AG09319 (cell line): ENCODE results near the gene TRIM15.
A peak's percentile ranks its signal among the peaks of the same experiment; 100 is the strongest.
"Not testable (repeated sequence)": the region's sequence is repeated elsewhere in the genome, so short reads cannot be mapped to it uniquely, and the experiment has no call there.

Experiments
- DNase-seq: peaks from one replicate; pipeline ENCODE4 v3.0.0-alpha.2; 2010; ENCODE audit warnings: low read depth; ENCODE audit errors: extremely low read depth
- TF ChIP-seq, protein P1 (sequence below): IDR thresholded peaks from 2 replicates; pipeline ENCODE4 v1.5.1; 2011; ENCODE audit warnings: low read depth, mild to moderate bottlenecking, inconsistent platforms, low read length, moderate library complexity

The TRIM15 gene

DNA sequence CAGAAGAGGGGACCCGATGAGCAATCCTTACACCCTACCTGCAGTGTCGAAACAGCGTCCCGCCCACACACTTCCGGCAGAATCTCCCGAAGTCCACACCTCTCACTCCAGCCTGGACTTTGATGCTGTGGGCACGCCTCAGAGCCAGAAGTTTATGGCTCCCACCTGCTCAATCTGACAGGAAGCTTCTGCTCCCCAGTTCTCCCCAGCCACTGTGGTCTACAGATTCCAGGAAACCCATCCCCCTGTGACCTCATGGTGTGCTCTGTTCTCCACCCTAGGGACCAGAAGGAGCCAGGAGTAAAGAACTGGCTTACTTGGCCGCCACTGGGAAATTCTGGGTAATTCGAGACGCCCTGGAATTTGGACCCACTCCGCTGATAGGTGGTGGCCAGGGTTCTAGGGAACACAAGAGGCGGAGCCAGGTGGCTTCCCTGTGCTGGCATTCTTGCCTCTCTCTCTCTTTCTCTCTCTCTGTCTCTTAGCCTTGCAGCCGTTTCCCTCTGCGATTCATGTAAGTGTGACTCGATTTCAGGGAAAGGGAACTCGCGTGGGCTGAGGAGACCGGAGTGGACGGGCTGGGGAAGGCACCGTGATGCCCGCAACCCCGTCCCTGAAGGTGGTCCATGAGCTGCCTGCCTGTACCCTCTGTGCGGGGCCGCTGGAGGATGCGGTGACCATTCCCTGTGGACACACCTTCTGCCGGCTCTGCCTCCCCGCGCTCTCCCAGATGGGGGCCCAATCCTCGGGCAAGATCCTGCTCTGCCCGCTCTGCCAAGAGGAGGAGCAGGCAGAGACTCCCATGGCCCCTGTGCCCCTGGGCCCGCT, at the start of gene TRIM15:
TSS of gene TRIM15 (plus strand) at position 457 of the 828 bp plus-strand sequence. CDS start at position 596, 139 bp downstream.
- DNase-seq = no peak
- TF ChIP-seq, protein P1, sequence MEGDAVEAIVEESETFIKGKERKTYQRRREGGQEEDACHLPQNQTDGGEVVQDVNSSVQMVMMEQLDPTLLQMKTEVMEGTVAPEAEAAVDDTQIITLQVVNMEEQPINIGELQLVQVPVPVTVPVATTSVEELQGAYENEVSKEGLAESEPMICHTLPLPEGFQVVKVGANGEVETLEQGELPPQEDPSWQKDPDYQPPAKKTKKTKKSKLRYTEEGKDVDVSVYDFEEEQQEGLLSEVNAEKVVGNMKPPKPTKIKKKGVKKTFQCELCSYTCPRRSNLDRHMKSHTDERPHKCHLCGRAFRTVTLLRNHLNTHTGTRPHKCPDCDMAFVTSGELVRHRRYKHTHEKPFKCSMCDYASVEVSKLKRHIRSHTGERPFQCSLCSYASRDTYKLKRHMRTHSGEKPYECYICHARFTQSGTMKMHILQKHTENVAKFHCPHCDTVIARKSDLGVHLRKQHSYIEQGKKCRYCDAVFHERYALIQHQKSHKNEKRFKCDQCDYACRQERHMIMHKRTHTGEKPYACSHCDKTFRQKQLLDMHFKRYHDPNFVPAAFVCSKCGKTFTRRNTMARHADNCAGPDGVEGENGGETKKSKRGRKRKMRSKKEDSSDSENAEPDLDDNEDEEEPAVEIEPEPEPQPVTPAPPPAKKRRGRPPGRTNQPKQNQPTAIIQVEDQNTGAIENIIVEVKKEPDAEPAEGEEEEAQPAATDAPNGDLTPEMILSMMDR = no peak

DNA sequence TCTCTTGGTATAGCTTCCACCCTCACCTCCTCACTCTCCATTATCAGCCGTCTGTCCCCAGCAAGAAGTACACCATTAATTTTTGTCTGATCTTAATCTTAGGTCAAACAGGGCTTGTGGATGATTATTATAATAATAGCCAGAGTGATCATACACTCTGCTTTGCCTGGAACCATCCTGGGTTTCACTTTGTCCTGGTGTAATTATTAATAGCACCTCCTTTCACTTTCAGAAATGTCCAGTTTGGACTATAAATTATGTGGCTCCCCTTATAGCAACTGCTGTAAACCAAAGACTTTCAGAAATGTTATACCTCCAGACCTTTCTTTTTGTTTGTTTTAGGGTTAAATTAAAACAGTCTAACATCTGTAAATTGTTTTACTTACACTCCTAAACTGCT, 49.5 kb upstream of the TRIM15 start:
- TF ChIP-seq, protein P1 = no peak
- no peak for DNase-seq

DNA sequence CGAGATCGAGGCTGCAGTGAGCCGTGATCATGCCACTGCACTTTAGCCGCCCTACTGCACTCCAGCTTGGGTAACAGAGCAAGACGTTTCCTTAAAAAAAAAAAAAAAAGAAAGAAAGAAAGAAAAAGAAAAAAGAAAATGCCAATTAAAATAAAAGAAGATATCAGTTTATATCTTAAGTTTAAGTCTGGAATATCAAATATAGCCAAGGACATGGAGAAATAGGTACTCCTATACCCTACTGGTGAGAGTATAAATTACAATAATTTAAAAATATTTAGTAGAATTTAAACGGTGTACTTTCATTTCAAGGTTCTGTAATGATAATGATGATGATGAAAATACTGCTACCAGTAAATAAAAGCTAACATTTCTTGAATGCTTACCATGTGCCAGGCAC, 46.6 kb upstream of the TRIM15 start:
- DNase-seq = no peak
- TF ChIP-seq, protein P1 = no peak

DNA sequence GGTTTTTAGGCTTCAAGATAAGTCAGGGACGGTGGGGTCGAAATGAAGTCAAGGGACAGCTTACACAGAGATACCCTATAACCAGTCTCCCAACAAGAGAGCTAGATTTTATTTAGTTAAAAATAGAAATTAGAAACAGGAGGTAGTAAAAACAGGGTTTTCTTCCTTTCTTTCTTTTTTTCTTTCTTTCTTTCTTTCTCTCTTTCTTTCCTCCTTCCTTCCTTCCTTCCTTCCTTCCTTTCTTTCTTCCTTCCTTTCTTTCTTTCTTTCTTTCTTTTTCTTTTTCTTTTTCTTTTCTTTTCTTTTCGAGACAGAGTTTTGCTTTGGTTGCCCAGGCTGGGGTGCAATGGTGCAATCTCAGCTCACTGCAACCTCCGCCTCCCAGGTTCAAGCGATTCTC, 44.7 kb upstream of the TRIM15 start:
- not testable (repeated sequence) for DNase-seq

DNA sequence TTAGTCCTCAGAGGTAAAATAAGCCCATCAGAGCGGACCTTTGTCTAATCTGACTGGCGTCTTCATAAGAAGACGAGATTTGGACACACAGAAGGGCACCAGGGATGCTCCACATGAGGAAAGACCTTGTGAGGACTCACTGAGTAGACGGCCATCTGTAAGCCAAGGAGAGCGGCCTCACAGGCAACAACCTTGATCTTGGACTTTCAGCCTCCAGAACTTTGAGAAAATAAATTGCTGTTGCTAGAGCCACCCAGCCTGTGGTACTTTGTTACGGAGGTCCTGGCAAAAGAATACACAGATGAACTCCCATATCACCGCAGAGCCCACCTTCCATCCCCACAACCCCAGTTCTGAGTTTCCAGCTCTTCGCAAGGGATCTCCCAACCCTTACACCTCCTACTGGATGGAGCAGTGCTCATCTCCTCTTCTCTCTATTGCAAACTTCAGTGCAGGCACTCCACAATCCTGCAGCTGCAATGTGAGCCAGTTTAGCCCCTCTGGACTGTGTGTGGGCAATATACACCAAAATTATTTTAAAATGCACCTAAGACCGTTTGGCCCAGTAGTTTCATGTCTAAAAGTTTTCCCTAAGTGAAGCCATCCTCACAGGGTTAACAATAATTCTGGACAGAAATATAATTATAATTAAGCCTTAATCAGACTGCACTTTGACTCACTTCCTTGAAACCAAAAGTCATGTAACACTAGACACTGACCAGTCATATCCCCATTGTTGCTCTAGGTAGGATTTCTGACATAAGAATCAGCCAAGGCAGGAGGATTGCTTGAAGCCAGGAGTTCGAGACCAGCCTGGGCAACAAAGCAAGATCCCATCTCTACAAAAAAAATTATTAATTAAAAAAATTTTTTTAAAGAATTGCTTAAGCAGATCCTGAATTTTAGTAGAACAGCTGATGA, 41.6 kb upstream of the TRIM15 start:
- TF ChIP-seq, protein P1 = no peak
- DNase-seq = no peak

DNA sequence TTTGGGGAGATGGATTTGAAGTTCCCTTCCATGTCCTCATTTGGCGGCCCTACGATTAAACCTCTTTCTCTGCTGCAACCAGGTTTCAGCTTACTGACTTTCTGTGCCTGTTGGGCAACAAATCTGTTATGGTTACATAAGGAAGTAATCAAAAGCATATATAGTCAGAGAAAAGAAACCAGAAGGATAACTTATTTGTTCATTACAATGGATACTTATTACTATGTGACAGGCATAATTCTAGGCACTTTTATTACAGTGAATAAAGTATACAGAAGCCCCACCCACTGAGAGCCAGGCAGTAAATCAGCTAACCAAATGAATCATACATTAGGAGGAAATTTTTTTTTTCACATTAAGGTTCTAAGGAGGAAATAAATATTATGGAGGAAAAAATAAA, 40.8 kb upstream of the TRIM15 start:
- TF ChIP-seq, protein P1 = no peak
- DNase-seq = peak; percentile 14

DNA sequence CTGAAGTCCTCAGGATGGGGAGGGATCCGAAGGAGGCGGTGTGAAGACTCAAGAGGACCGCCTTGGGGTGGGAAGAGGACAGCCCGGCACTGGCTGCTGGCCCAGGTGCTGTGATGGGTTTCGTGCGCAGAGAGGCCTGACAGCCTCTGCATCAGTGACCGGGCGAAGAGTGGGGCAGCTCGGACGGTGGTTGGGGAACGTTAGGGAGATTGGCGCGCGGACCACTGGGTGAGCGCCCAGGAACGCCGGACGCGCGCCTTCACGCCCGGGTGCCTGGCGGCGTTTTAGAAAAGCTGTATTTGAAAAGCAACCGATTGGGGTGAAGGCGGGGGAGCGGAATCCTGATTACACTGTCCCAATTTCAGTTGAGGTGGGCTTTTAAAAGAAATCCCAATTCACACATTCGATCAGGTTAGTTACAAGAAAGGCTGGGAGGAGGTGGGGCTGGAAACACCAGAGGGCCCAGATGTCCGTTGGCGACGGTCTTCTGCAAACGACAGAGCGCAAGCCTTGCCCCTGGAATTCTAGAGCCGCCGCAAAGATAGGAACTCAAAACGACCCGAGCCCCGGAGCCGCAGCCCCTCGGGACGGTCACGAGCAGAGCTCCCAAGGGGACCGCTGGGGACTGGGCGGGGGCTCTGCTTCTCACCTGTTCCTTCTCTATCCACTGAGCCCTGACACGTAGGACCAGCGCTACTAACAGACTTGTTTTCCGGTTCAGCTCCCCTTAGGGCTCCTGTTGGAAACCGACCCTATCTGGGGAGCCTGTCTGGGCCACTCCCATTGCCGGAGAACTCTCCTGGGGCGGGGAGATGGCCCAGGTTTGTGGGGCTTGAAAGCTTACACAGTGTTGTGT, 35.9 kb upstream of the TRIM15 start:
- TF ChIP-seq, protein P1 = no peak

More for the DNA sequence above, 35.9 kb upstream of the TRIM15 start:
- DNase-seq = no peak
